HCT116 (cell line): ENCODE data around the gene POU5F1. TPM values are rescaled to one million over a fixed set of nuclear protein-coding genes. Genes with fewer than 3 reads are reported as not detected.
"Not testable (repeated sequence)": the region's sequence is repeated elsewhere in the genome, so short reads cannot be mapped to it uniquely, and the experiment has no call there.

ENCODE experiments used
- ATAC-seq: fragments of 200-7000 bp; cut with Tn5 transposase; 2 replicates; pipeline ENCODE4 v1.9.1; 2020; ENCODE audit warnings: mild to moderate bottlenecking, moderate library complexity
- BruUV-seq: library from RNA; stranded (reverse); fragments of 400-500 nt; replicated peaks from 2 replicates; lab custom pipeline; 2021; lab: Mats Ljungman, UMichigan
- CTCF ChIA-PET: fragments of 300-600 bp; sonication (Branson Sonifier 250); formaldehyde crosslinking; loops from one replicate; lab custom pipeline; 2021; ENCODE audit warnings: antibody characterized with exemption; lab: Charles Lee
- POLR2A ChIA-PET: fragments of 300-600, 350-600 bp; sonication (Branson Sonifier 250); formaldehyde crosslinking; loops from one replicate; lab custom pipeline; 2021; ENCODE audit warnings: antibody characterized with exemption; lab: Charles Lee
- RAD21 ChIA-PET, 2 experiments: fragments of 300-600 bp; sonication (Branson Sonifier 250); formaldehyde crosslinking; loops; one replicate each; lab custom pipeline; 2023; ENCODE audit warnings: low total read pairs in 2 of 2; ENCODE audit not compliant: uncharacterized antibody in 2 of 2, unreplicated experiment in 2 of 2, low non-redundant PET in 1 of 2; lab: Charles Lee
- DNase-seq: peaks from one replicate; pipeline ENCODE4 v3.0.0-alpha.2; 2010; ENCODE audit warnings: low read depth, low spot score
- H2AFZ ChIP-seq: fragments of 200-600 bp; shearing (Covaris generic), sonication (generic); 2 replicates; pipeline ENCODE4 v1.6.1; 2017; ENCODE audit warnings: low read depth, mixed run types, mixed read lengths, antibody characterized with exemption, low read length; ENCODE audit not compliant: poor library complexity, severe bottlenecking
- H3K27ac ChIP-seq: 2 replicates; pipeline ENCODE4 v1.5.1; 2012; ENCODE audit warnings: low read depth, low read length
- H3K27me3 ChIP-seq: fragments of 200-600 bp; sonication (generic); 2 replicates; pipeline ENCODE4 v1.6.1; 2016; ENCODE audit warnings: mixed run types, low read length, mixed read lengths; ENCODE audit not compliant: insufficient read depth
- H3K36me3 ChIP-seq, 2 experiments: fragments of 200-500 bp in 1 of 2; fragments of 200-600 bp in 1 of 2; sonication (Bioruptor generic) in 1 of 2; sonication (generic) in 1 of 2; 2 replicates each; pipeline versions ENCODE4 v1.5.1 to v1.6.1; 2014 to 2016; ENCODE audit warnings: low read length in 2 of 2, inconsistent platforms in 1 of 2, mixed read lengths in 1 of 2, mixed run types in 1 of 2; ENCODE audit not compliant: insufficient read depth in 2 of 2, control insufficient read depth in 1 of 2
- H3K4me1 ChIP-seq, 2 experiments: fragments of 200-600 bp in 1 of 2; sonication (generic) in 1 of 2; 2 replicates each; pipeline versions ENCODE4 v1.5.1 to v1.6.1; 2012 to 2017; ENCODE audit warnings: low read length in 2 of 2, inconsistent platforms in 1 of 2, mild to moderate bottlenecking in 1 of 2, mixed read lengths in 1 of 2, mixed run types in 1 of 2, moderate library complexity in 1 of 2; ENCODE audit not compliant: insufficient read depth in 2 of 2, control insufficient read depth in 1 of 2
- H3K4me2 ChIP-seq: fragments of 200-600 bp; sonication (generic); 2 replicates; pipeline ENCODE4 v1.6.1; 2017; ENCODE audit warnings: mixed run types, low read length, mixed read lengths
- H3K4me3 ChIP-seq, 2 experiments: fragments of 200-600 bp in 1 of 2; sonication (generic) in 1 of 2; replicated peaks in 1 of 2; 2 replicates each; pipeline ENCODE4 v1.5.1; 2011 to 2016; ENCODE audit warnings: low read length in 2 of 2, control low read depth in 1 of 2, low read depth in 1 of 2, mild to moderate bottlenecking in 1 of 2, mixed read lengths in 1 of 2, mixed run types in 1 of 2
- H3K79me2 ChIP-seq: fragments of 200-600 bp; sonication (generic); 2 replicates; pipeline ENCODE4 v1.6.1; 2017; ENCODE audit warnings: mild to moderate bottlenecking, mixed run types, low read length, moderate library complexity, mixed read lengths; ENCODE audit not compliant: insufficient read depth
- H3K9ac ChIP-seq: fragments of 200-600 bp; sonication (generic); 2 replicates; pipeline ENCODE4 v1.6.1; 2016; ENCODE audit warnings: low read length, mixed read lengths
- H3K9me2 ChIP-seq: fragments of 200-600 bp; sonication (generic), shearing (Covaris generic); 2 replicates; pipeline ENCODE4 v1.6.1; 2017; ENCODE audit warnings: mixed run types, mild to moderate bottlenecking, moderate library complexity; ENCODE audit not compliant: insufficient read depth
- H3K9me3 ChIP-seq, 2 experiments: fragments of 200-500 bp in 1 of 2; fragments of 200-600 bp in 1 of 2; sonication (Bioruptor generic) in 1 of 2; sonication (generic) in 1 of 2; 2 replicates each; pipeline ENCODE4 v1.6.1; 2014 to 2017; ENCODE audit warnings: low read length in 2 of 2, mixed read lengths in 2 of 2, inconsistent platforms in 1 of 2, low read depth in 1 of 2, mild to moderate bottlenecking in 1 of 2, mixed run types in 1 of 2, moderate library complexity in 1 of 2; ENCODE audit not compliant: control insufficient read depth in 1 of 2, insufficient read depth in 1 of 2
- H4K20me1 ChIP-seq: fragments of 200-600 bp; sonication (generic), shearing (Covaris generic); 2 replicates; pipeline ENCODE4 v1.6.1; 2017; ENCODE audit warnings: mixed run types, mild to moderate bottlenecking, moderate library complexity; ENCODE audit not compliant: insufficient read depth
- EGR1 ChIP-seq: IDR thresholded peaks from 2 replicates; pipeline ENCODE4 v1.6.1; 2012; ENCODE audit warnings: low read depth
- FOSL1 ChIP-seq: IDR thresholded peaks from 2 replicates; pipeline ENCODE4 v1.6.1; 2012; ENCODE audit warnings: low read depth
- POLR2A ChIP-seq: IDR thresholded peaks from 2 replicates; pipeline ENCODE4 v1.7.0; 2011; ENCODE audit warnings: borderline replicate concordance; ENCODE audit not compliant: insufficient read depth, insufficient read length; ENCODE audit errors: extremely low read depth
- POLR2AphosphoS5 ChIP-seq: IDR thresholded peaks from 2 replicates; pipeline ENCODE4 v1.6.1; 2011; ENCODE audit warnings: mild to moderate bottlenecking, low read depth, low read length, moderate library complexity
- ZNF274 ChIP-seq: fragments of 200-500 bp; sonication (Bioruptor generic); IDR thresholded peaks from 2 replicates; pipeline ENCODE4 v1.6.1; 2014; ENCODE audit warnings: mild to moderate bottlenecking, low read depth, low read length, inconsistent platforms
- intact Hi-C: fragments of 100-400 bp; cut with micrococcal nuclease; formaldehyde crosslinking; loops from 2 replicates; pipeline ENCODE4 v1.10.0; 2022
- total RNA-seq: library from RNA; stranded (reverse); gene quantifications from one replicate; pipeline ENCODE4 v1.2.1, GENCODE V29; 2021; ENCODE audit not compliant: unreplicated experiment
- TF ChIP-seq, protein P1 (sequence below): IDR thresholded peaks from 2 replicates; pipeline ENCODE4 v1.6.1; 2012

The POU5F1 gene
- total RNA-seq, 1 experiment from 2014 or later, result 1.9 TPM

DNA sequence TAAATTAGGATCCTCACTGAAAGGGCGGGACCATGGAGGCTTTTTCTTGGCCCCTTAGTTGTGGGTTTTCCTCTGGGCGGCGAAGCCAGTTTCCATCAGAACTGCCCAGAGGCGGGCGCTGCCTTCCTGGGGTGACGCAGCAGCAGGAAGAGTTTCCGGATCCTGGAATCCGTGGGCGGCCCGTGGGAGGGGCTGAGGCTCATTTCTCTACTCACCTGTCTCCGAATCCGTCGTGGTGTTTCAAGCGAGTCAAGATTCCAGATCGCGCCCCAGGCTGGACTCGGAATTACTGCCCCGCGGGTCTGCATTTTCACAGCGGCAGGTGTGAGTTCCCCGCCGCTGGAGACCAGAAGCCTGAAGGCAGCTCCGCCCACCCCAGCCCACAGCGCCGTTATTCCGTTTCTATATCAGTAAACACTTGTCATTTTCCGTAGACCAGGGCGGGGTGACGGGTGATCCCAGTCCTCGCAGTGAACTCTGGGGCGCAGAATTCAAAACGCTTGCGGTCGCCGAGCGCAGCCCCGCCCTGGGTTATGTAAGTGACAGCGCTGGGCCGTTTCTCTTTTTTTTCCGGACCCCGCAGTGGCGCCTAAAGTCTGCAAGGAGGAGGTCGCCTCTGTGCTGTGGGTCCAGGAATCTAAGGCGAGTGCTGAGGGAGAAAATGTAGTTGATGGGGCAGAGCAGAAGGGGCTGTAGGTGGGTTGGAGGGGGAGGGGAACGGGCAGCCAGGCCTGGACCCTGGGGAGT, 27.2 kb upstream of the POU5F1 start (continued):
- peak; percentile 38 for TF ChIP-seq POLR2A
- TF ChIP-seq, protein P1, sequence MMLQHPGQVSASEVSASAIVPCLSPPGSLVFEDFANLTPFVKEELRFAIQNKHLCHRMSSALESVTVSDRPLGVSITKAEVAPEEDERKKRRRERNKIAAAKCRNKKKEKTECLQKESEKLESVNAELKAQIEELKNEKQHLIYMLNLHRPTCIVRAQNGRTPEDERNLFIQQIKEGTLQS, result no peak
- peak; percentile 96 for TF ChIP-seq EGR1
- TF ChIP-seq FOSL1, result no peak; the same call in 1 of the 2 replicates
- no peak for TF ChIP-seq ZNF274

GRCh38 chr6:31196251-31197022, 26.0 kb upstream of the POU5F1 start:
- CTCF ChIA-PET, result interaction anchor here (1.0 to 4.9 kb wide), 6 partner anchors 61 to 246 kb away, joined by 3 to 61 read pairs (median 4); no protein-coding TSS in a partner anchor
- H3K27ac ChIP-seq, result peak overlapping the region; percentile 95
- 0 out of 2 replicates have a peak overlapping the region, but pooled peaks have one; percentile 76 for H3K9ac ChIP-seq
- H3K4me3 ChIP-seq, result peak overlapping the region; percentile 79 to 88
- H3K4me2 ChIP-seq, result peak overlapping the region; percentile 87
- peaks cover 7 to 20% of the 10 kb centered on the region in 2 experiments for H3K4me1 ChIP-seq
- not testable (repeated sequence) for H3K9me2 ChIP-seq, H3K36me3 ChIP-seq, H3K27me3 ChIP-seq, H4K20me1 ChIP-seq, ATAC-seq, H3K9me3 ChIP-seq, DNase-seq, BruUV-seq
- POLR2A ChIA-PET, result interaction anchor here (1.2 to 2.7 kb wide), 7 partner anchors 76 to 381 kb away, joined by 3 to 16 read pairs (median 5); no protein-coding TSS in a partner anchor
- 0 out of 2 replicates have a peak, but pooled peaks have one; percentile 23 for TF ChIP-seq POLR2AphosphoS5
- peaks cover 17% of the 10 kb centered on the region for H3K79me2 ChIP-seq
- RAD21 ChIA-PET, result interaction anchor here (1.9 to 3.3 kb wide), 2 partner anchors 170 kb away, joined by 12 to 13 read pairs; no protein-coding TSS in a partner anchor
- intact Hi-C loops, result loop anchor here (1.0 kb wide), 1 partner anchor 171 kb away; no protein-coding TSS in a partner anchor
- H2AFZ ChIP-seq, result peak overlapping the region; percentile 5

DNA sequence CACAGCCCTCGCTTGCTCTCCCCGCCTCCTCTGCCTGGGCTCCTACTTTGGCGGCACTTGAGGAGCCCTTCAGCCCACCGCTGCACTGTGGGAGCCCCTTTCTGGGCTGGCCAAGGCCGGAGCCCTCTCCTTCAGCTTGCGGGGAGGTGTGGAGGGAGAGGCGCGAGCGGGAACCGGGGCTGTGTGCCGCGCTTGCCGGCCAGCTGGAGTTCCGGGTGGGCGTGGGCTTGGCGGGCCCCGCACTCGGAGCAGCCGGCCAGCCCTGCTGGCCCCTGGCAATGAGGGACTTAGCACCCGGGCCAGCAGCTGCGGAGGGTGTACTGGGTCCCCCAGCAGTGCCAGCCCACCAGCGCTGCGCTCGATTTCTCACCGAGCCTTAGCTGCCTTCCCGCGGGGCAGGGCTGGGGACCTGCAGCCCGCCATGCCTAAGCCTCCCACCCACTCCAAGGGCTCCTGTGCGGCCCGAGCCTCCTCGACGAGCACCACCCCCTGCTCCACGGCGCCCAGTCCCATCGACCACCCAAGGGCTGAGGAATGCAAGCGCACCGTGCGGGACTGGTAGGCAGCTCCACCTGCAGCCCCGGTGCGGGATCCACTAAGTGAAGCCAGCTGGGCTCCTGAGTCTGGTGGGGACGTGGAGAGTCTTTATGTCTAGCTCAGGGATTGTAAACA, 25.0 kb upstream of the POU5F1 start:
- H3K4me3 ChIP-seq, H3K9me2 ChIP-seq, H3K4me2 ChIP-seq, H3K36me3 ChIP-seq, H3K9ac ChIP-seq, BruUV-seq, H4K20me1 ChIP-seq, intact Hi-C loops, H2AFZ ChIP-seq, DNase-seq, H3K27ac ChIP-seq, H3K27me3 ChIP-seq, ATAC-seq, H3K9me3 ChIP-seq: not testable (repeated sequence)
- ChIA-PET RAD21 (interaction anchor here in 1 of 2 experiments (3.3 kb wide), 1 partner anchor 171 kb away, joined by 13 read pairs; no protein-coding TSS in a partner anchor), CTCF (interaction anchor here (4.9 kb wide), 1 partner anchor 172 kb away, joined by 61 read pairs; no protein-coding TSS in a partner anchor), POLR2A (interaction anchor here (1.2 to 2.7 kb wide), 5 partner anchors 167 to 380 kb away, joined by 3 to 16 read pairs (median 6); no protein-coding TSS in a partner anchor)
- Histone ChIP-seq H3K79me2 (peaks cover 15% of the 10 kb centered on the region), H3K4me1 (peaks cover 7 to 20% of the 10 kb centered on the region in 2 experiments)
